Stimulated activated CD4-positive, alpha-beta T cell treated with anti-CD3 and anti-CD28 coated beads, Interleukin-12 subunit alpha, Interleukin-12 subunit beta, amount 100 ng/mL, for 24 hours (primary cell): ENCODE data around the gene ZKSCAN1.
"Not testable (repeated sequence)": the region's sequence is repeated elsewhere in the genome, so short reads cannot be mapped to it uniquely, and the experiment has no call there.

Experiments used
- DNase-seq, 2 experiments: peaks; one replicate each; pipeline ENCODE4 v3.0.0-alpha.2; 2020; ENCODE audit warnings: low read depth in 2 of 2

ZKSCAN1 gene

GRCh38 chr7:100003711-100004661 is 11.4 kb upstream of the ZKSCAN1 start:
- no peak for DNase-seq

DNA sequence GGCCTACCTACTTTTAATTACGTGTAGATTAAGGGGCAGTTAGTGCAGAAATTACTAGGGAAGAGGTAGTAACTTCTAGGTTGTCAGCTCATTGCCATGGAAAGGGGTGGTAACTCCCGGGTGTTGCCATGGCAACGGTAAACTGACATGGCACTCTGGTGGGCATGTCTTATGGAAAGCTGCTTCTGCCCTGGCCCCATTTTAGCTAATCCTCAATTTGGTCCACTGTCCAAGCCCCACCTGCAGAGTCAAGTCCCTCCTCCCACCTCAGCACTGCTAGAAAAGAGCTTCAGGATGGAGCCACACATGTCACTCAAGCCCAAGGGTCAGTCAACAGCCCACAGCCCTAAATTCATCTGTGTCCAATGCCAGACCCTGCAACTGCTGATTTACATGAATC is 7.5 kb upstream of the ZKSCAN1 start:
- no peak for DNase-seq

DNA sequence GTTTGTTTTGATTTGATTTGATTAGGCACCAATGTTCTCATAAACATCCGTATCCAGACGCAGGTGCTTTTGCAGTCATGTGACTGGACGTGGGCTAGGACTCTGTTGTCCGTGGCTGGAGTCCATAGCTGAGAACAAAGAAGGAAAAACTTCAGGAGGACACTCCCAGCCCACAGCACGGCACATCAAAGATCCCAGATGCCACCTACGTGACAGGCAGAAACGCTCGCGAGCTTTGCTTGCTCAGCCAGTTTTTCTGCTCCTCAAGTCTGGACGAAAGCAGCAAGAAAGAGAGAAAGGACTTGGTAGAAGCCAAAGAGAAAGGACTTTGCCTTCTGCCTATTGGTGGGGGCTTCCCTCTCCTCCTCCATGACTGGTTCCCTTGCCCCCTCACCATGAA is 6.9 kb upstream of the ZKSCAN1 start:
- no peak for DNase-seq

DNA sequence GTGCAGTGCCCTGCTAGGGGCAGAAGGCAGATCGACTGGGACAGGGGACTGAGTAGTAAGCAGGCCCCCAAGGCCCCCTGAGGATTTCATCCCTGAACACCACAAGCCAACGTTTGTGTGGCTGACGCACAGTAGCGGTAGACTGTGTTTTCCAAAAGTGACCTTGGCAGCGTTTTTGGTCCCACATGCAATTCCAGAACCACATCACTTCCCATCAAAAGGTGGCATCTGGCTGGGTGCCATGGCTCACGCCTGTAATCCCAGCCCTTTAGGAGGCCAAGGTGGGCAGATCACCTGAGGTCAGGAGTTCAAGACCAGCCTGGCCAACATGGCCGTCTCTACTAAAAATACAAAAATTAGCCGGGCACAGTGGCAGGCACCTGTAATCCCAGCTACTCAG is 5.4 kb upstream of the ZKSCAN1 start:
- not testable (repeated sequence) for DNase-seq

DNA sequence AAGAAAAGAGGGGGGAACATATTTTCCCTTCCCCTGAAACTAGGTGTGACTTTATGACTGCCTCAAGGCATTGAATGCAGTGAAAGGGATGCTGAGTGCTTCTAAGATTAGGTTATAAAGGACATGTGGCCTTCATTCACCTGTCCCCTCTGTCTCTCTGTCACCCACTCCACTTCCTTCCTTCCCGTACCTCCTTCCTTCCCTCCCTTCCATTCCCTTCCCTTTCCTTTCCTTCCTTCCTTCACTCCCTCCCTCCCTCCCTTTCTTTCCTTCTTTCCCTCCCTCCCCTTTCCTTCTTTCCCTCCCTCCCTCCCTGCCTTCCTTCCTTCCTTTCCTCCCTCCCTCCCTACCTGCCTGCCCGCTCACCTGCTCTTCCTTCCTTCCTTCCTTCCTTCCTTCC is 4.5 kb upstream of the ZKSCAN1 start:
- no peak for DNase-seq

DNA sequence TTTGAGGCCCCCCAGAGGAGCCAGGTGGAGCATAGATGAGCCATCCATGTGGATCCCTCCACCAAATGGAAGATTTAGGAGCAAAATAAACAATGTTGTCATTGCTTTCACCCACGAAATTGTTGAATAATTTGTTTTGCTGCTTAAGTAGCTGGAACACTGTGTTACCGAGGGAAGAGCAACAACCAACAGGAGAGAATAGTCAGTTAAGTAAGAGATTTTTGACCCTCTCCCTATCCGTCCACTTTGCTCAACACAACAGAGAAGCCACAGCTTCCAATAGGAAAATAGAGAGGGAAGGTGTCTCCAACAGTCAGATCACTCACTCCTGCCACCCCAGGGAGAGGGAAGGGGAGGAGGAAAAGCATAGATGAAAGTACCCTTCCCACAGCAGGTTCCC is 3.9 kb upstream of the ZKSCAN1 start:
- DNase-seq = no peak

GRCh38 chr7:100012385-100013327 is 2.7 kb upstream of the ZKSCAN1 start:
- DNase-seq = not testable (repeated sequence)

GRCh38 chr7:100013328-100013676 is 2.1 kb upstream of the ZKSCAN1 start:
- no peak for DNase-seq

DNA sequence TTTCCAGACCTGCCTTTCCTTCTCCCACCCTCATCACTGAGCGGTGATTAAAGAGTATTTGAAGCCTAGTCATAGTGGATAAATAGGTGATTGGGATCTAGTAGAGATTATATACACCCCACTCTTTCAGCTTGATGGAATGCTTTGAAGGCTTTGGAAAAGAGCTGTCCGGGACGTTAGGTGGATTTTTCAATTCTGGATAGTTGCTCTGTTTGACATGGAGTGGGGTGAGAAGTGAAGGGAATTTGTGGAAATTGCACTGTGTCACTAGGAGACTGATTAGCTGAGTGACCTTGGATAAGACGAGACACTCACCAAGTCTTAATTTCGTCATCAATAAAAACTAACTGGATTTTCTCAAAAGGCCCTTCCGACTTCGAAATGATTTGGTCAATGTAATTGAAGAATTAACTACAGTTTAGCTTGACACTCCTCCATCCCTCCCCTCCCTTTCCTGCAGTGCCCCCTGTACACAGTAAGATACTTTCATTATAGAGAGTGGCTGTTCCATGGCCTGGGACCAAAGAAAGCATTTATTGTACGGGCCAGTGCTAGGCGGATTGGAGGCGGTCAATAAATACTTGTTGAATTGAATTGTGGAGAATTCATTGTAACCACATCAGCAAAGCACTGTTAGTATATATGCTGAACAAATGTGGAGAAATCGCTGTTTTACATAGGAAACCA is 962 bp downstream of the ZKSCAN1 start:
- no peak for DNase-seq

- DNase-seq = no peak
Observed at GRCh38 chr7:100017300-100017699, 1.9 kb downstream of the ZKSCAN1 start.

- no peak for DNase-seq
Observed at GRCh38 chr7:100017875-100018274, 2.5 kb downstream of the ZKSCAN1 start.

DNA sequence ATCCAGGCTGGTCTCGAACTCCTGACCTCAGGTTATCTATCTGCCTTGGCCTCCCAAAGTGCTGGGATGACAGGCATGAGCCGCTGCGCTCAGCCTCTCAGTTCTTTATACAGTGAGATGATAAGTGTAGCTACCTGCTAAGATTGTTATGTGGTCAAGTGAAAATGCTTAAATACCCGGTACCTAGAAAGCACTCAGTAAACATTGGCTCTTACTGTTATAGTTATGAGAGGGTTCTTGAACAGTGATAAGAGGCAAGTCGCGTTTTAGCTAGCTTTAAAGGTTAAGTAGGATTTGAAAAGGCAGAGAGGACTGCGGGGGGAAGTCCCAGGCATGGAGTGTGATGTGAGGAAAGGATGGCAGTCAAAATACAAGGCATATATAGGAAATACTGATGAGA is 4.5 kb downstream of the ZKSCAN1 start:
- no peak for DNase-seq

- no peak for DNase-seq
Observed at GRCh38 chr7:100021297-100021696, 5.9 kb downstream of the ZKSCAN1 start.

DNA sequence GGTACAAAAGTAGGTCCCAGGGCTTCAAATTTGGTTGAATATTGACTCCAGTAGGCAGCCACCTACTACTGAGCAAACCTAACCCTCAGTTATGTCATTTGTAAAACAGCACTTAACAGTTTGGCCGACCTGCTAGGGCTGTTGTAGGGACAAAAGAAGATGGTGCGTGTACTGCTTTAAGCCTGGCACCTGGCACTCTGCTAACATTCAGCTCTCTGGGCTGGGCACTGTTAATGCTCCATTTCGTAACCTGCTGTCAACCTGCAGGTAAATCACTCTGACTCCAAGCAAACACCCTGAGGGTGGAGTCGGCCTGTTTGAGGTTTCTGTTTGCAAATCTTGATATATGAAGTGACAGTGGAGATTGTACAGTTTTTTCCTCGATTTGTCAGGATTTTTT is 7.2 kb downstream of the ZKSCAN1 start:
- DNase-seq = no peak

GRCh38 chr7:100023526-100023925 is 8.1 kb downstream of the ZKSCAN1 start:
- no peak for DNase-seq

- no peak for DNase-seq
Observed at GRCh38 chr7:100024020-100024619, 8.7 kb downstream of the ZKSCAN1 start.

GRCh38 chr7:100027197-100027596 is 11.8 kb downstream of the ZKSCAN1 start:
- DNase-seq = no peak

GRCh38 chr7:100029596-100029995 is 14.2 kb downstream of the ZKSCAN1 start:
- no peak for DNase-seq

DNA sequence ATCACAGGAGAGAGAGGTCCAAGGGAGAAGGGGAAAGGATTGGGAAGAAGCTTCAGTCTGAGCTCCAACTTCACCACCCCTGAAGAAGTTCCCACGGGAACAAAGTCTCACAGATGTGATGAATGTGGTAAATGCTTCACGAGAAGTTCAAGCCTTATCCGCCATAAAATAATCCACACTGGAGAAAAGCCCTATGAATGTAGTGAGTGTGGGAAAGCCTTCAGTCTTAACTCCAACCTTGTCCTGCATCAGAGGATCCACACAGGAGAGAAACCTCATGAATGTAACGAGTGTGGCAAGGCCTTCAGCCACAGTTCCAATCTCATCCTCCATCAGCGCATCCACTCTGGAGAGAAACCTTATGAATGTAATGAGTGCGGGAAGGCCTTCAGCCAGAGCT is 18.1 kb downstream of the ZKSCAN1 start:
- DNase-seq = no peak

DNA sequence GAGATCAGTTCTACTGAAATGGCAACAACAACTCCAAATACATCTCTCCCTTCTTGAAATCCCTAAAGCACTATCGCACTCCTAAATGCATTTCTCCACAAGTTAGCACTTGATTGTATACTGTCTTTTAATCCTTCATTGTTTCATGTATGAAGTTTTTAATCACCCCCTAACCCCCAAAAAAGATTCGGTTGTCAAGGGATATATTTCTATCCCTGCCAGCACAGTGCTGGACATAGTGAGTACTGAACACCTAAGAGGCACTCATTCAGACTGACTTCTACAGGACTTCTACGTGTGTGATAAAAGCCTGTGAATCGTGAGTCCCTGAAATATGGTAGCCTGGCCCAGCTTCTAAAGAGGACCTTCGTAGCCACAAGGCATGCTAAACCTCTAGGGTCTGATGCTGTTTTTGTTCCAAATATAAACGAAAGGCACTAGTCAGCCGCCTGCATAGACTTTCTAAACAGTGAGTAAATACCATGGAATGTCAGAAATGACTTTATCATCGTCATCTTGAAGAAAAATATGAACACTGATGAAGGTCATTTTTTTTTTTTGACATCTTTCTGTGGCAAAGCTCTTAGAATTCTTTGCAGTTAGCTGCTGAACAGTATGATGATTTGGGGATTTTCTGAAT is 19.6 kb downstream of the ZKSCAN1 start:
- DNase-seq = no peak

DNA sequence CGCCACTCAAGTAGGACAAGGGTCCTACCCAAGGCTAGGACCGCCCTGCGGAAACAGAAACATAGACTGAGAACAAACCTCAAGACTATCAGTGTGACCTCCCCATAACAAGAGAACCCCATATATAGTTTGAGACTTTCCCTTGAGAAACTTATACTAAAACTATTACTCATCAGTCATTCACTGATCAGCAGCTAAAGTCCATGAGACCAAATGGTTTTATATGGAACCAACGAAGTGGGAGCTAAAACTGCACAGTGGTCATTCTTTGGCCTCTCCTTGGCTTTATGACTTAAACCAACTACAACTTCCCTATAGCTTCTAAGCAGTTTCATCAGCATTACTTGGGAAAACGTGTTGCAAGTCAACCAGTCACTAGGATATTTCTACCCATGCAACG is 20.5 kb downstream of the ZKSCAN1 start:
- no peak for DNase-seq
